NCI-H1930 (cell line): Measurements from ENCODE around the gene PRDM1.

Experiments used
- DNase-seq, 2 experiments: peaks; one replicate each; lab custom pipeline; 2025; lab: John Stamatoyannopoulos, UW

The PRDM1 gene

GRCh38 chr6:106097411-106098231, 11.5 kb downstream of the PRDM1 start:
- DNase-seq = no peak

- DNase-seq = no peak
Observed at GRCh38 chr6:106098383-106099234, 12.5 kb downstream of the PRDM1 start.

- DNase-seq = no peak
Observed at GRCh38 chr6:106099235-106099537, 13.1 kb downstream of the PRDM1 start.

- no peak for DNase-seq
Observed at GRCh38 chr6:106100755-106101154, 14.6 kb downstream of the PRDM1 start.

GRCh38 chr6:106101466-106101865, 15.3 kb downstream of the PRDM1 start:
- DNase-seq = no peak

GRCh38 chr6:106102034-106102433, 15.9 kb downstream of the PRDM1 start:
- no peak for DNase-seq

- DNase-seq = no peak
Observed at GRCh38 chr6:106102967-106103727, 17.0 kb downstream of the PRDM1 start.

- no peak for DNase-seq
Observed at GRCh38 chr6:106103728-106104109, 17.6 kb downstream of the PRDM1 start.

GRCh38 chr6:106104476-106104875, 18.3 kb downstream of the PRDM1 start:
- no peak for DNase-seq

GRCh38 chr6:106104941-106105340, 18.8 kb downstream of the PRDM1 start:
- no peak for DNase-seq

- DNase-seq = no peak
Observed at GRCh38 chr6:106105493-106105892, 19.4 kb downstream of the PRDM1 start.

GRCh38 chr6:106106276-106107042, 20.3 kb downstream of the PRDM1 start:
- no peak for DNase-seq

- no peak for DNase-seq
Observed at GRCh38 chr6:106107043-106107613, 21.0 kb downstream of the PRDM1 start.

- DNase-seq = no peak
Observed at GRCh38 chr6:106108129-106108528, 22.0 kb downstream of the PRDM1 start.

GRCh38 chr6:106109029-106109428, 22.9 kb downstream of the PRDM1 start:
- DNase-seq = no peak

GRCh38 chr6:106110164-106110826, 24.2 kb downstream of the PRDM1 start:
- DNase-seq = no peak

- no peak for DNase-seq
Observed at GRCh38 chr6:106112433-106112832, 26.3 kb downstream of the PRDM1 start.

GRCh38 chr6:106113256-106113959, 27.3 kb downstream of the PRDM1 start:
- DNase-seq = no peak

- no peak for DNase-seq
Observed at GRCh38 chr6:106114492-106114891, 28.4 kb downstream of the PRDM1 start.

GRCh38 chr6:106115286-106115685, 29.1 kb downstream of the PRDM1 start:
- no peak for DNase-seq
